ENCODE measurements around the gene METTL26. TPM values are rescaled to one million over a fixed set of nuclear protein-coding genes. Genes with fewer than 3 reads are reported as not detected.

Gene METTL26
- total RNA-seq, 1 experiment from 2014 or later: 115 TPM

DNA sequence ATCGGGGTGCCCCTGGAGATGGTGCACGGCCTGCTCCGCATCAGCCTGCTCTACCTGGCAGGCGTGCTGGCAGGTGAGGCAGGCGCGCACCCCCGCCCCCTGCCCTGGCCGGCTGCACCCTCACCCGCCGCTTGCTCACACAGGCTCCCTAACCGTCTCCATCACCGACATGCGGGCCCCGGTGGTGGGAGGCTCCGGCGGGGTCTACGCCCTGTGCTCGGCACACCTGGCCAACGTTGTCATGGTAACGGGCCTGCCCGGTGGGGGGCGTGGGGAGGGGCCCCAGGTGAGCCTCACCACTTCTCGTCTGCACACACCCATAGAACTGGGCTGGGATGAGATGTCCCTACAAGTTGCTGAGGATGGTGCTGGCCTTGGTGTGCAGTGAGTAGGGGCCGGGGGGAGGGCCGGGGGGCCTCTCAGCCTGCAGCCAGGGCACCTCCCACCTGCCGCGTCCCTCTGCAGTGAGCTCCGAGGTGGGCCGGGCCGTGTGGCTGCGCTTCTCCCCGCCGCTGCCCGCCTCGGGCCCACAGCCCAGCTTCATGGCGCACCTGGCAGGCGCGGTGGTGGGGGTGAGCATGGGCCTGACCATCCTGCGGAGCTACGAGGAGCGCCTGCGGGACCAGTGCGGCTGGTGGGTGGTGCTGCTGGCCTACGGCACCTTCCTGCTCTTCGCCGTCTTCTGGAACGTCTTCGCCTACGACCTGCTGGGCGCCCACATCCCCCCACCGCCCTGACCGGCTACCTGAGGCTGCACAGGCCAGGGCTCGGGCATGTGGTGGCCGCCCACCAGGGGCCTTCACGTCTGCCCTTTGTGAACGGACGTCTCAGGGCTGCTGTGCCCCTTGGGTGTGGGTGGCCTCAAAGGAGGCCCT is 41.4 kb upstream of the METTL26 start:
- Mint-ChIP-seq H3K27me3 (ENCODE audit: low read depth) (no peaks in the 10 kb centered on the region), H3K27ac (no peak overlapping the region), H3K36me3 (peaks cover 20% of the 10 kb centered on the region), H3K4me3 (no peak overlapping the region), H3K4me1 (peaks cover 27% of the 10 kb centered on the region), H3K9me3 (no peaks in the 10 kb centered on the region)
- peak; percentile 74 for DNase-seq (ENCODE audit: low spot score)
- POLR2A ChIA-PET: no interaction called here
- no peak for ATAC-seq
- CTCF ChIA-PET: interaction anchor here (0.5 to 3.1 kb wide), 5 partner anchors 9 to 1239 kb away, joined by 3 to 21 read pairs (median 3); partner anchors contain the start of gene RHOT2
- TF ChIP-seq, protein P1, sequence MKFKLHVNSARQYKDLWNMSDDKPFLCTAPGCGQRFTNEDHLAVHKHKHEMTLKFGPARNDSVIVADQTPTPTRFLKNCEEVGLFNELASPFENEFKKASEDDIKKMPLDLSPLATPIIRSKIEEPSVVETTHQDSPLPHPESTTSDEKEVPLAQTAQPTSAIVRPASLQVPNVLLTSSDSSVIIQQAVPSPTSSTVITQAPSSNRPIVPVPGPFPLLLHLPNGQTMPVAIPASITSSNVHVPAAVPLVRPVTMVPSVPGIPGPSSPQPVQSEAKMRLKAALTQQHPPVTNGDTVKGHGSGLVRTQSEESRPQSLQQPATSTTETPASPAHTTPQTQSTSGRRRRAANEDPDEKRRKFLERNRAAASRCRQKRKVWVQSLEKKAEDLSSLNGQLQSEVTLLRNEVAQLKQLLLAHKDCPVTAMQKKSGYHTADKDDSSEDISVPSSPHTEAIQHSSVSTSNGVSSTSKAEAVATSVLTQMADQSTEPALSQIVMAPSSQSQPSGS (CRISPR knock-in tag; IDR thresholded peaks at IDR 0.05; ENCODE audit: borderline replicate concordance, low read depth): no peak
- no peak for TF ChIP-seq SP1 (CRISPR knock-in tag; conservative IDR thresholded peaks at IDR 0.05)
- no peak for TF ChIP-seq ETV6 (CRISPR knock-in tag; IDR thresholded peaks at IDR 0.05)
- TF ChIP-seq OVOL2 (CRISPR knock-in tag; IDR thresholded peaks at IDR 0.05; ENCODE audit: borderline replicate concordance): no peak
- TF ChIP-seq RELA (CRISPR knock-in tag; IDR thresholded peaks at IDR 0.05; ENCODE audit: borderline replicate concordance): peak; percentile 32; the same call in 1 of the 2 replicates
- no peak for TF ChIP-seq MYBL2 (CRISPR knock-in tag; IDR thresholded peaks at IDR 0.05)

DNA sequence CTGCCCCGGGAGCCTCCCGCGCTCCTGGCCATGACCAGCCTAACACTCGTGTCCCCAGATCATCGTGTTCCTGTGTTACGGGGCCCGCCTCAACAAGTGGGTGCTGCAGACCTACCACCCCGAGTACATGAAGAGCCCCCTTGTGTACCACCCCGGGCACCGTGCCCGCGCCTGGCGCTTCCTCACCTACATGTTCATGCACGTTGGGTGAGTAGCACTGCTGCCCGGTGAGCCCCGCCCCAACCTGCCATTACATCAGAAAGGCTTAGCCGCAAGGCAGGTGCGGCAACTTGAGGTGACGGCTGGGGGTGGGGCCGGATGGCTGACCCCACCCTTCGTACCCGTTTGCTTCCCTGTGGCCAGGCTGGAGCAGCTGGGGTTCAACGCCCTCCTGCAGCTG is 40.8 kb upstream of the METTL26 start:
- Mint-ChIP-seq H3K4me3 (no peak overlapping the region; the same call in 1 of the 2 replicates), H3K4me1 (peaks cover 24% of the 10 kb centered on the region), H3K27me3 (ENCODE audit: low read depth) (no peaks in the 10 kb centered on the region), H3K9me3 (no peaks in the 10 kb centered on the region), H3K36me3 (peaks cover 14% of the 10 kb centered on the region), H3K27ac (no peak overlapping the region)
- DNase-seq (ENCODE audit: low spot score) (no peak), ATAC-seq (no peak)
- no peak for TF ChIP-seq ZNF423 (CRISPR knock-in tag; IDR thresholded peaks at IDR 0.05)
- no peak for TF ChIP-seq CBFB (CRISPR knock-in tag; IDR thresholded peaks at IDR 0.05; ENCODE audit: low read depth)
- TF ChIP-seq ZNF416 (CRISPR knock-in tag; IDR thresholded peaks at IDR 0.05): no peak
- no peak for TF ChIP-seq ZNF138 (CRISPR knock-in tag; conservative IDR thresholded peaks at IDR 0.05)
- TF ChIP-seq, protein P2, sequence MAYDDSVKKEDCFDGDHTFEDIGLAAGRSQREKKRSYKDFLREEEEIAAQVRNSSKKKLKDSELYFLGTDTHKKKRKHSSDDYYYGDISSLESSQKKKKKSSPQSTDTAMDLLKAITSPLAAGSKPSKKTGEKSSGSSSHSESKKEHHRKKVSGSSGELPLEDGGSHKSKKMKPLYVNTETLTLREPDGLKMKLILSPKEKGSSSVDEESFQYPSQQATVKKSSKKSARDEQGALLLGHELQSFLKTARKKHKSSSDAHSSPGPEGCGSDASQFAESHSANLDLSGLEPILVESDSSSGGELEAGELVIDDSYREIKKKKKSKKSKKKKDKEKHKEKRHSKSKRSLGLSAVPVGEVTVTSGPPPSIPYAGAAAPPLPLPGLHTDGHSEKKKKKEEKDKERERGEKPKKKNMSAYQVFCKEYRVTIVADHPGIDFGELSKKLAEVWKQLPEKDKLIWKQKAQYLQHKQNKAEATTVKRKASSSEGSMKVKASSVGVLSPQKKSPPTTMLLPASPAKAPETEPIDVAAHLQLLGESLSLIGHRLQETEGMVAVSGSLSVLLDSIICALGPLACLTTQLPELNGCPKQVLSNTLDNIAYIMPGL (CRISPR knock-in tag; IDR thresholded peaks at IDR 0.05): no peak
- TF ChIP-seq GABPB1 (CRISPR knock-in tag; IDR thresholded peaks at IDR 0.05): no peak
- ChIA-PET CTCF (interaction anchor here (0.5 to 2.8 kb wide), 8 partner anchors 9 to 1240 kb away, joined by 3 to 11 read pairs (median 6); partner anchors contain the start of gene RHOT2), POLR2A (interaction anchor here (1.1 kb wide), 1 partner anchor 92 kb away, joined by 3 read pairs; no protein-coding TSS in a partner anchor)

DNA sequence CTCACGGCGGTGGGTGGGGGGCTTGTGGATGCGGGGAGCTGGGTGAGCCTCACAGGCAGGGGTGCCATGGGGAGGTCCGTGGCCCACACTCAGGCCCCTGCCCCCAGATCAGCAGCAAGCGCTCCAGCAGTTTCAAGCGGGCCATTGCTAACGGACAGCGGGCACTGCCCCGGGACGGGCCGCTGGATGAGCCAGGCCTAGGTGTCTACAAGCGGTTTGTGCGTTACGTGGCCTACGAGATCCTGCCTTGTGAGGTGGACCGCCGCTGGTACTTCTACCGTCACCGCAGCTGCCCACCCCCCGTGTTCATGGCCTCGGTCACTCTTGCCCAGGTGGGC is 40.4 kb upstream of the METTL26 start:
- ATAC-seq (no peak), DNase-seq (ENCODE audit: low spot score) (no peak)
- peaks cover 21% of the 10 kb centered on the region for H3K4me1 Mint-ChIP-seq
- ChIA-PET POLR2A (interaction anchor here (1.1 kb wide), 1 partner anchor 91 kb away, joined by 3 read pairs; no protein-coding TSS in a partner anchor), CTCF (interaction anchor here (0.5 to 2.8 kb wide), 12 partner anchors 9 to 1240 kb away, joined by 3 to 16 read pairs (median 6); partner anchors contain the start of genes RHOT2, WDR24 and WDR90)
- H3K9me3 Mint-ChIP-seq: no peaks in the 10 kb centered on the region
- H3K27me3 Mint-ChIP-seq (ENCODE audit: low read depth): no peaks in the 10 kb centered on the region
- H3K27ac Mint-ChIP-seq: no peak overlapping the region
- H3K4me3 Mint-ChIP-seq: no peak overlapping the region; the same call in 1 of the 2 replicates
- H3K36me3 Mint-ChIP-seq: peaks cover 10% of the 10 kb centered on the region
- TF ChIP-seq ESRRA (CRISPR knock-in tag; IDR thresholded peaks at IDR 0.05; ENCODE audit: borderline replicate concordance): no peak
- no peak for TF ChIP-seq HMGA2 (CRISPR knock-in tag; IDR thresholded peaks at IDR 0.05)
- no peak for TF ChIP-seq NR2C2 (CRISPR knock-in tag; IDR thresholded peaks at IDR 0.05)
- TF ChIP-seq, protein P3, sequence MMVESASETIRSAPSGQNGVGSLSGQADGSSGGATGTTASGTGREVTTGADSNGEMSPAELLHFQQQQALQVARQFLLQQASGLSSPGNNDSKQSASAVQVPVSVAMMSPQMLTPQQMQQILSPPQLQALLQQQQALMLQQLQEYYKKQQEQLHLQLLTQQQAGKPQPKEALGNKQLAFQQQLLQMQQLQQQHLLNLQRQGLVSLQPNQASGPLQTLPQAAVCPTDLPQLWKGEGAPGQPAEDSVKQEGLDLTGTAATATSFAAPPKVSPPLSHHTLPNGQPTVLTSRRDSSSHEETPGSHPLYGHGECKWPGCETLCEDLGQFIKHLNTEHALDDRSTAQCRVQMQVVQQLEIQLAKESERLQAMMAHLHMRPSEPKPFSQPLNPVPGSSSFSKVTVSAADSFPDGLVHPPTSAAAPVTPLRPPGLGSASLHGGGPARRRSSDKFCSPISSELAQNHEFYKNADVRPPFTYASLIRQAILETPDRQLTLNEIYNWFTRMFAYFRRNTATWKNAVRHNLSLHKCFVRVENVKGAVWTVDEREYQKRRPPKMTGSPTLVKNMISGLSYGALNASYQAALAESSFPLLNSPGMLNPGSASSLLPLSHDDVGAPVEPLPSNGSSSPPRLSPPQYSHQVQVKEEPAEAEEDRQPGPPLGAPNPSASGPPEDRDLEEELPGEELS (CRISPR knock-in tag; IDR thresholded peaks at IDR 0.05): no peak
- TF ChIP-seq, protein P4, sequence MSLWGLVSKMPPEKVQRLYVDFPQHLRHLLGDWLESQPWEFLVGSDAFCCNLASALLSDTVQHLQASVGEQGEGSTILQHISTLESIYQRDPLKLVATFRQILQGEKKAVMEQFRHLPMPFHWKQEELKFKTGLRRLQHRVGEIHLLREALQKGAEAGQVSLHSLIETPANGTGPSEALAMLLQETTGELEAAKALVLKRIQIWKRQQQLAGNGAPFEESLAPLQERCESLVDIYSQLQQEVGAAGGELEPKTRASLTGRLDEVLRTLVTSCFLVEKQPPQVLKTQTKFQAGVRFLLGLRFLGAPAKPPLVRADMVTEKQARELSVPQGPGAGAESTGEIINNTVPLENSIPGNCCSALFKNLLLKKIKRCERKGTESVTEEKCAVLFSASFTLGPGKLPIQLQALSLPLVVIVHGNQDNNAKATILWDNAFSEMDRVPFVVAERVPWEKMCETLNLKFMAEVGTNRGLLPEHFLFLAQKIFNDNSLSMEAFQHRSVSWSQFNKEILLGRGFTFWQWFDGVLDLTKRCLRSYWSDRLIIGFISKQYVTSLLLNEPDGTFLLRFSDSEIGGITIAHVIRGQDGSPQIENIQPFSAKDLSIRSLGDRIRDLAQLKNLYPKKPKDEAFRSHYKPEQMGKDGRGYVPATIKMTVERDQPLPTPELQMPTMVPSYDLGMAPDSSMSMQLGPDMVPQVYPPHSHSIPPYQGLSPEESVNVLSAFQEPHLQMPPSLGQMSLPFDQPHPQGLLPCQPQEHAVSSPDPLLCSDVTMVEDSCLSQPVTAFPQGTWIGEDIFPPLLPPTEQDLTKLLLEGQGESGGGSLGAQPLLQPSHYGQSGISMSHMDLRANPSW (CRISPR knock-in tag; conservative IDR thresholded peaks at IDR 0.05; ENCODE audit: low read depth): no peak
- TF ChIP-seq ZBTB21 (CRISPR knock-in tag; IDR thresholded peaks at IDR 0.05; ENCODE audit: borderline replicate concordance): no peak
- TF ChIP-seq ZNF232 (CRISPR knock-in tag; IDR thresholded peaks at IDR 0.05): no peak
- TF ChIP-seq RELA (CRISPR knock-in tag; IDR thresholded peaks at IDR 0.05; ENCODE audit: borderline replicate concordance): no peak

Measured in WTC11 (cell line).